ENCODE measurements around the gene SCP2.

Gene SCP2

DNA sequence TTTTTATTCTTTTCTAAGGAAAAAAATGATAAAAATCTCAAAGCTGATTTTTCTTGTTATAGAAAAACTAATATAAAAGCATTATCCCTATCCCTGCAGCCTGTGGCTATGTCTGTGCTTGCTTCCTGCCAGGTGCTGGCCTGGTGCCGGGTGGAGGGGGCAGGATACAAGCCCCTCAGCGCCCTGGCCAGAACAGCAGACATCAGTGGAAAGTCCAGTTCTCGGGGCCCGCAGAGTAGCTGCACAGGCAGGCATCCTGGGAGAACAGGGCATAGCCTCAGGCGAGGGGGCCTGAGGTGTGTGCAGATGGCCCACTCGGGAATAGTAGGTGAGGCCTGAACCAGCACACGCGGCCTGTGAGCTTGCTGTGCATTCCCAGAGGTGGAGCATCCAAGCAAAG lies 158.3 kb downstream of the SCP2 start:
- FAIRE-seq = no peak

GRCh38 chr1:53086491-53087070 lies 159.5 kb downstream of the SCP2 start:
- no peak for FAIRE-seq

DNA sequence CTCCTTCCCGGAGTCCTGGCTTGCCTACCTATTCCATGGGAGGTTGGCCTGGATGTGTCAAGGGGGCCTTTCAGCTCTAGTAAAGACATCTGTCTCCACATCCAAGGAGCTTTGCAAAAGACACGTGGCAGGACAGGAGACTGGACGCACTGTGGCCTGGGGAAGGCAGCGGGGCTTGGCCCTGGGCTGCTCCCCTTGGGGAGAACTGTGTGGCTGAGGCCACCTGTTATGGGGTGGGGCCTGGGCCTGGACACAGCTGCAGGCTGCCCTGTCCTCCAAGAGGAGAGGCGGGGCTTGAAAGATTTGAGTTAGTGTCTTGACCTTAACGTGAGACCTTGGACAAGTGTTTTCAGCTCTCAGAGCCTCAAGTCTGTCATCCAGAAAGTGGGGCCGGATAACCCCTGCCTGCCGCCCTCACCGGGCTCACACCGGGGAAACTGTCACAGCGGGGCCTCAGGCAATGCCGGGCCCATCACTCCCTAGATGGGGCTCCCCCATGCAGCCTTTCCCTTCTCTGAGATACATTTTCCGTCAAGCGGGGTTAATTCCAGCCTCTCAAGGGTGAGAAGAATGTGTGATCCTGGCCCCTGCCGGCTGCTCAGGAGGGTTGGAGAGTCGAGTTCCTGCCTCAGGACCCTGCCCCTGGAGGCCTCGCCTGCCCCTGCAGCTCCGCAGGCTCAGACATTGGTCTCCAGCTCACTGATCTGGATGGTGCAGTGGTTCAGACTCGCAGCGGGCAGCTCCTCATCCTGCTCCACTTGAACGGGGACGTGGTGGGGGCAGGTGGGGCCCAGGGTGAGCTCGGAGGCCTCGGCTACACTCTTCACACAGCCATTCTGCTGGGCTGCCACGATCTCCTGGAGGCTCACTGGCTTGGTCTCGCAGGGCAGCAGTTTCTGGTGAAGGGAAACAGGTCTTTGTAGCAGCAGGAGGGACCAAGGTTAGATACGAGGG lies 160.5 kb downstream of the SCP2 start:
- FAIRE-seq = no peak

DNA sequence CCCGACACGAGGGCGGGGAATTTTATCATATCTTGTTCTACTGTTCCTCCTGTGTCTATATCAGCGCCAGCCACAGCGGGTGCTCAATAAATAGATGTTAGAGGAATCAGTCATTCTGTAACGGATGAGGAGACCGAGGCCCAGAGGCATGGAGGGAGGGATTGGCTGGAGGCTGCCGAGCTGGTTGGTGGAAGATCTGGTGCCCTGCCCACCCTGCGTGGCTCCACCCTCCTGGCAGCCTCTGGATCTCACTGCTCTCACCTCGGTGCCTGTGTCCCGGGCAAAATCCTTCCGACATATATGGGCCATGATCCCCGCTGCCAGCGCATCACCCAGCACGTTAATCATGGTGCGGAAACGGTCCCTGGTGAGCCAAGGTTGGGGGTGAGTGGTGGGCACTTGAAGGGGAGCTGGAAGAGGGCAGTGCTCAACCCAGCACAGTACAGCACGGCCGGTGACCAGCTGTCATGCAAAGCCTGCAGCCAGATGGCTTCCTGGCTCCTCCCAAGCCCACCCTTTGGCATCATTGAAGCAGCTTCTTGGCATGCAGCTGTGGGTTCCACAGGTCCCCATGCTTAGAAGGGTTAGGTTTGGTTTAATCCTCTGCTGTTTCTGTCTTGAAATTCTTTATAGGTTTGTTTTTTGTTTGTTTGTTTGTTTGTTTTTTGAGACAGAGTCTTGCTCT lies 161.7 kb downstream of the SCP2 start:
- no peak for FAIRE-seq

- no peak for FAIRE-seq
These were observed 162.6 kb downstream of the SCP2 start for GRCh38 chr1:53089478-53090226.

GRCh38 chr1:53090227-53091147 lies 163.4 kb downstream of the SCP2 start:
- FAIRE-seq = no peak

- no peak for FAIRE-seq
These were observed 165.0 kb downstream of the SCP2 start for GRCh38 chr1:53091841-53092645.

GRCh38 chr1:53092659-53093450 lies 165.8 kb downstream of the SCP2 start:
- FAIRE-seq = no peak

- no peak for FAIRE-seq
These were observed 166.3 kb downstream of the SCP2 start for GRCh38 chr1:53093451-53093754.

DNA sequence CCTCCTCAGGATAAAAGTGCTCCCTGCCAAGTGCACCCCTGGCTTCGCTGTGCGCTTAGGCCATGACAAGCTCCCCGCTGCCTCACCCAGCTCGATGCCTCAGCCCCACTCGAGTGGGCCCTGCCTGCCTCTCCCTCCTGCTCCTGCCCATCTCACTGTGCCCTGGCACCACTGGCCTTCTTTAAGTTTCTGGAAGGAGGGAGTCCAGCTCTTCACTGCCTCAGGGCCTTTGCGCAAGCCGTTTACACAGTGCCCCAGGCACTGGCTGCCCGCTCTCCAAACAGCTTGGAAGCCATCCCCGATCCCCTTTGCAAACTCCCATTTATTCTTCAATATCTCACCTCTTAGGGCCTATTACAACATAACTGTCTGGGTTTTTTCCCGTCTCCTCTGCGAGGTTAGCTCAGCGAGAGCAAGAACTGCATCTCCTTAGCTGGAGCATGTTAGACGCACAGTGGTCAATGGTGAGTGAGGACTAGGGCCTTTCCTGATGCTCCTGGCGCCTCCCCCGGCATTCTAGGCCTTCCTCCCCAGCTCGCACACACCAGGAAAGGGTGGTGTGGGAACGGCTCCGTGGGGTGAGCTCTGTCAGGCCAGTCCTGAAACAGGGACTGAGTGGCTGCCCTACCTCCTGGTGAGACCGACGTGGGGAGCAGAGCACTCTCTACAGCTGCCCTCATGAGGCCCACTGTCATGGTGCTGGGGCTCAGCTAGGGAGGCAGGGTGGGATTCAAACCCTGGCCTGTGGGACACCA lies 166.9 kb downstream of the SCP2 start:
- no peak for FAIRE-seq

- no peak for FAIRE-seq
These were observed 167.4 kb downstream of the SCP2 start for GRCh38 chr1:53094533-53094919.
